Measurements from ENCODE around the gene OSTC.

The OSTC gene

DNA sequence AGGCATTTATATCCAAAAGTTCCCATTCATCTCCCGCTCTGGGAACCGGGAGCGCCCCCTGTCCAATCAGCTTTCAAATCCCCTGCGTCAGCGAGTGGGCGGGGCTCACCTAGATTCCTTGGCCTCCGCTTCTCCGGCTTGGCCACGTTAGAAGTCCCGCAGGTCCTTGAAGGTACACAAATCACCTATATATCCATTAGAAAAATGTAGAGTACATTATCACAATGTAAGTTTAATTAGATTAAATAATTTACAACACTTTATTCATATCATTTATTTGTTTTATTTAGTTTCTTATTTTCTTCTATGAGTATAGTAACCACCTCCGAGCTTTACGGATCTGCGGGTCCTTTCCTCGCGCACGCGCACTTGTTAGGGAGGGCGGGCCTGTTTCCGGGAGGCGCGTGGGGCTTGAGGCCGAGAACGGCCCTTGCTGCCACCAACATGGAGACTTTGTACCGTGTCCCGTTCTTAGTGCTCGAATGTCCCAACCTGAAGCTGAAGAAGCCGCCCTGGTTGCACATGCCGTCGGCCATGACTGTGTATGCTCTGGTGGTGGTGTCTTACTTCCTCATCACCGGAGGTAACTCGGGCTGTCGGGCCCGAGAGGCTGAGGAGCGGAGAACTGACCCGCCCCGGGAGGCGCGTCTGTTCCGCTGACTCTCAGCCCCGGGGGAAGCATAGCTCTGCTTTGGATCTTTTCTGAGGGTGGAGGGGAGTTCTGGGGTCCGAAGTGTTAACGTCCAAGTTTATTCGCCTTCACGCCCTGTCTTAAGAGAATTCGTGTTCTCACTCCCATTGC is at the start of gene OSTC:
TSS of gene OSTC (plus strand) at position 388 of the 802 bp plus-strand sequence. CDS start at position 445, 57 bp downstream.
- peak within 1 kb of the TSS; percentile 84 for H3K27ac ChIP-seq
- TF ChIP-seq CTCF (conservative IDR thresholded peaks at IDR 0.05) = no peak

DNA sequence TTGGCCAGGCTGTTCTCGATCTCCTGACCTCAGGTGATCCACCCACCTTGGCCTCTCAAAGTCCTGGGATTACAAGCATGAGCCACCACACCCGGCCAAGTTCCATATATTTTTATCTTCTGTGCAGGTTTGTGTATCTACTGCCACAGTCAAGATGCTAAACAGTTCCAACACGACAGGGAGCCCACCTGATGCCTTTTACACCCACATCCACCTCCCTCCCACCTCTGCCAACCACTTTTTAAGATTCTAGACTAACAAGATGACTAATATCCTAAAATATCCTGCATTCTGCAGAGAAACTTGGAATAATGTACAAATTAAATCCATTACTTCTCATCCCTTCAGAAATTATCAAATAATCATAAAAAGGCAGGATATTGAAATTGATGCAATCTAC is 49.3 kb upstream of the OSTC start:
- H3K27ac ChIP-seq = no peak overlapping the region

GRCh38 chr4:108601532-108601931 is 48.9 kb upstream of the OSTC start:
- H3K27ac ChIP-seq = no peak overlapping the region
- TF ChIP-seq CTCF (conservative IDR thresholded peaks at IDR 0.05) = no peak

More for the DNA sequence above, 49.3 kb upstream of the OSTC start:
- TF ChIP-seq CTCF (conservative IDR thresholded peaks at IDR 0.05) = no peak

DNA sequence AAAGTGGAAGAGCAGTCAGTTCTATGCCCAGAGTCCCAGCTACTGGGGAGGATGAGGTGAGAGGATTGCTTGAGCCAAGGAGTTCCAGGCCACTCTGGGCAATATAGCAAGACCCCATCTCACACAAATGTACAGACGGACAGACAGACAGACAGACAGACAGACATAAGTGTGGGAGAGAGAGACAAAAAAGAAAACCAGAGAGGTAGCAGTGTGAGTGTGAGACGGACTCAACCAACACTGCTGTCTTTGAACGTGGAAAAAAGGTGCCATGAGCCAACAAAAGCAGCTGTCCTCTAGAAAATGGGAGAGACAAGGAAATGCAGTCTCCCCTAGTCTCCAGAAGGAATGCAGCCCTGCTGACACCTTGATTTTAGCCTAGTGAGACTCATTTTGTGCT is 48.2 kb upstream of the OSTC start:
- TF ChIP-seq CTCF (conservative IDR thresholded peaks at IDR 0.05) = no peak
- H3K27ac ChIP-seq = no peak overlapping the region

DNA sequence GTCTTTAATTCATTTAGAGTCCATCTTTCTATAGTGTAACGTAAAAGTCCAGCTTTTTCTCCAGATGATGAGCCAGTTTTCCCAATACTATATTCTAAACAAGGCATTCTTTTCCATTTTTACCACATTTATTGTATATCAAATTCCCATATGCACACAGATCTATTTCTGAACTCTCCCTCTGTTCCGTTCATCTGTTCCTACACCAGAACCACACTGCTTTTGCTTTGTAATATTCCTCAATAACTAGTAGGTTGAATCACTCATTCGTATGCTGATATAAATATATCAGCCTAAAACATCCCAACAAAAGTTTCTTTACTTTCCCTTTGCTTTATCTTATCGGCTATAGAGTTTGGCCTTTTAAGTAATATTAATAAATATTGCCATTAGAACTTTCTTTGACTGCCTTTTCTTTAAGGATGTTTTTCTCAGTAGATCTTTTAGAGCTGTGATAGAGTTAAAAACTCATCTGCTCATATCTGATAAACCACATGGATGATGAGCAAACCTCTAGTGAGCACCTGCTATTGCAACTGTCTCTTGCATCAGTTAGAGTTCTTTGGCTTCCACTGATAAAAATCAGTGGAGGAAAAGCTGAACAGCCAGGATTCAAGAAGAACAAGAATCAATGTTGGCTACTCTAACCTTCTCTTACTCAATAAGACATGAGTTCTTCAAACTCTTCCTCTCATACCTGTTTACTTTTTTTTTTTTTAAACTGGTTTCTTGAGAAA is 43.2 kb upstream of the OSTC start:
- H3K27ac ChIP-seq = no peak overlapping the region
- TF ChIP-seq CTCF (conservative IDR thresholded peaks at IDR 0.05) = no peak

DNA sequence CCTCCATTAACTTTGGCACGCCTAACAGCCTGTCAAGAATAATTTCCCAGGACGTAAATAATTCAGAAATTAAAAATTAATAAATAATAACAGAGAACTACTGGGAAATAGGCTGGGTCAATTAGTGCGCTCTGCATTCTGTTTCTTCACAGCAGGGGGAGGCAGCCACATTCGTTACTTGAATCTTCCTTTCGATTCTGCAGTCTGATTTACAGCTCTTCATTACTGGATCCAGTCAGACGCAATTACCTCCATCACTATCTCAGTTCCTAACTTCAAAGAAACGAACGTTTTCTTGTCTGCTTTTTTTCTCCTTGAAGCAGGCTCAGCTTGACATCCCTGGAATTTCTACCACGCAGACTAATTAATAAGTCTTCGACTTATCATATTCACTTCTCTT is 39.0 kb upstream of the OSTC start:
- TF ChIP-seq CTCF (conservative IDR thresholded peaks at IDR 0.05) = no peak
- no peak overlapping the region for H3K27ac ChIP-seq

DNA sequence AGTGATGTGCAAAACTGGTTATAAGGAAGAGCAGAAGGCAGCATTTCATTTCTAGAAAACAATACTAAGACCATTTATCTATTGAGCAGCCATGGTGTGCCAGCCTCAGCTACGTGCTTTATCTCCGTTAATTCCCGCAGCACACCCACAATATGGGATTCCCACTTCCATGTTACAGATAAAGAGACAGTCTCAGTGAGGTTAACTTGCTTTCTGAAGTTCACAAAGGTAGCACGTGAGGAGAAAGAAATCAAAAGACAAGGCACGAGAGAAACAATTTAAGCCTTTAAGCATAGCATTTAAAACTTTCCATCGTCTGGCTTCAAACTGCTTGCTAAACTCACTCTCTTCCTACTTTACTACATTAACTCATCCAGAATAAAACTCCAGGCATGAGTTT is 38.0 kb upstream of the OSTC start:
- no peak for TF ChIP-seq CTCF (conservative IDR thresholded peaks at IDR 0.05)
- no peak overlapping the region for H3K27ac ChIP-seq

All from VCaP (cell line).